ENCODE data around the gene SNAI1. TPM values are rescaled to one million over a fixed set of nuclear protein-coding genes. Genes with fewer than 3 reads are reported as not detected.
"Not testable (repeated sequence)": the region's sequence is repeated elsewhere in the genome, so short reads cannot be mapped to it uniquely, and the experiment has no call there.

SNAI1 gene
- total RNA-seq, 2 experiments from 2014 or later: 1.6 to 3.6 TPM

DNA sequence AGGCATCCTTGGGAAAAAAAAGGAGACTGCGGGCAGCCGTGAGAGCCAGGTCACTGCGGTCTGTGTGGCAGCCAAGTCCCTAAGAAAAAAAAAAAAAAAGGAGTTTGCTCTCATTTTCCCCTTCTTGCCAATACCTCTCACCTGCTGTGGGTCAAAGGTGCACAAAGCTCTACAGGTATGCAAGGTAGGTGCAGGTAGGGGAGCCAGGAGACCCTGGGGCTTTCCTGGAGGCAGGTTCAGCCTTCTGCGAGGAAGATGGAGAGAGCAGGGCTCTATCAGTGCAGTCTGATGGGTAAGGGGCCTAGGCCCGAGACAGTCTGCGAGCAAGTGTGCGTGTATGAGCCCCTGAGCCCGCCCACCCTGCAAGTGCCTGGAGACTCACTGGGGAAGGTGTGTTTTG, 12.3 kb upstream of the SNAI1 start:
- intact Hi-C loops (cut with micrococcal nuclease; ENCODE audit: unreplicated experiment): no loop called here
- no TSS peak for BruUV-seq (replicated peaks)
- no peak for TF ChIP-seq EZH2phosphoT487 (IDR thresholded peaks at IDR 0.05; ENCODE audit: borderline replicate concordance, low read depth, low read length)
- TF ChIP-seq, protein P1, sequence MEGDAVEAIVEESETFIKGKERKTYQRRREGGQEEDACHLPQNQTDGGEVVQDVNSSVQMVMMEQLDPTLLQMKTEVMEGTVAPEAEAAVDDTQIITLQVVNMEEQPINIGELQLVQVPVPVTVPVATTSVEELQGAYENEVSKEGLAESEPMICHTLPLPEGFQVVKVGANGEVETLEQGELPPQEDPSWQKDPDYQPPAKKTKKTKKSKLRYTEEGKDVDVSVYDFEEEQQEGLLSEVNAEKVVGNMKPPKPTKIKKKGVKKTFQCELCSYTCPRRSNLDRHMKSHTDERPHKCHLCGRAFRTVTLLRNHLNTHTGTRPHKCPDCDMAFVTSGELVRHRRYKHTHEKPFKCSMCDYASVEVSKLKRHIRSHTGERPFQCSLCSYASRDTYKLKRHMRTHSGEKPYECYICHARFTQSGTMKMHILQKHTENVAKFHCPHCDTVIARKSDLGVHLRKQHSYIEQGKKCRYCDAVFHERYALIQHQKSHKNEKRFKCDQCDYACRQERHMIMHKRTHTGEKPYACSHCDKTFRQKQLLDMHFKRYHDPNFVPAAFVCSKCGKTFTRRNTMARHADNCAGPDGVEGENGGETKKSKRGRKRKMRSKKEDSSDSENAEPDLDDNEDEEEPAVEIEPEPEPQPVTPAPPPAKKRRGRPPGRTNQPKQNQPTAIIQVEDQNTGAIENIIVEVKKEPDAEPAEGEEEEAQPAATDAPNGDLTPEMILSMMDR (conservative IDR thresholded peaks at IDR 0.05; ENCODE audit: low read length): no peak
- no peaks in the 10 kb centered on the region for H3K9me3 ChIP-seq (ENCODE audit: low read length)
- CTCF ChIA-PET (ENCODE audit: unreplicated experiment): interaction anchor here (1.0 kb wide), 1 partner anchor 98 kb away, joined by 3 read pairs; no protein-coding TSS in a partner anchor
- no peak overlapping the region for H3K4me2 ChIP-seq (ENCODE audit: low read length)
- POLR2A ChIA-PET: interaction anchor here (0.6 kb wide), 1 partner anchor 8 kb away, joined by 3 read pairs; no protein-coding TSS in a partner anchor
- no peaks in the 10 kb centered on the region for H3K9me2 ChIP-seq (ENCODE audit: insufficient read depth, low read length)
- H3K27ac ChIP-seq (ENCODE audit: low read depth, low read length, poor library complexity, severe bottlenecking): no peak overlapping the region
- H3K79me2 ChIP-seq (ENCODE audit: insufficient read depth, low read depth, low read length): no peaks in the 10 kb centered on the region
- no peaks in the 10 kb centered on the region for H3K4me1 ChIP-seq (ENCODE audit: insufficient read depth, low read length, poor library complexity, severe bottlenecking)
- no peaks in the 10 kb centered on the region for H4K20me1 ChIP-seq (ENCODE audit: insufficient read depth, low read length)
- no peaks in the 10 kb centered on the region for H3K36me3 ChIP-seq (ENCODE audit: insufficient read depth, low read length)
- DNase-seq (ENCODE audit: low spot score): no peak
- H3K4me3 ChIP-seq (ENCODE audit: low read depth, low read length, poor library complexity, severe bottlenecking): no peak overlapping the region
- no peak overlapping the region for H2AFZ ChIP-seq (ENCODE audit: low read length)

DNA sequence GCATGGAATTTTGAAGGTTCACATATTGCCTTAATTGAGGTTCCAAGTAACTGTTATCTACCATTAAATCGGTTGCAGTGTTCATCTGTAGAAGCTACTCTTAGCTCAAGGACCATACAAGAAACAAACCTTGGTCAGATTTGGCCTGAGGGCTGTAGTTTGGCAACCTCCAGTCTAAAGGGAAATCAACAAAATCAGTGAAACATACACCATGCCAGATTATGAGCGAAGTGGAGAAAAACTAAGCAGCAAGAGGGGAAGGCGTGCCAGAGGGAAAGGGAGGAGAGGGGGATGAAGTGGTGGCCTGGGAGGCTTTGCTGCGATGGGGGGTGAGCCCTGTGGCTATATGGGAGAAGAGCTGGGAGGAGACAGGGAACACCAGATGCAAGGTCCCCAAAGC, 8.8 kb upstream of the SNAI1 start:
- no peak for DNase-seq (ENCODE audit: low spot score)
- no peak for TF ChIP-seq EZH2phosphoT487 (IDR thresholded peaks at IDR 0.05; ENCODE audit: borderline replicate concordance, low read depth, low read length)
- TF ChIP-seq, protein P1 (conservative IDR thresholded peaks at IDR 0.05; ENCODE audit: low read length): no peak
- Histone ChIP-seq H2AFZ (ENCODE audit: low read length) (no peak overlapping the region), H3K36me3 (ENCODE audit: insufficient read depth, low read length) (no peaks in the 10 kb centered on the region), H3K79me2 (ENCODE audit: insufficient read depth, low read depth, low read length) (no peaks in the 10 kb centered on the region), H3K9me3 (ENCODE audit: low read length) (no peaks in the 10 kb centered on the region), H4K20me1 (ENCODE audit: insufficient read depth, low read length) (no peaks in the 10 kb centered on the region), H3K9me2 (ENCODE audit: insufficient read depth, low read length) (no peaks in the 10 kb centered on the region), H3K27ac (ENCODE audit: low read depth, low read length, poor library complexity, severe bottlenecking) (no peak overlapping the region), H3K4me2 (ENCODE audit: low read length) (no peak overlapping the region), H3K4me3 (ENCODE audit: low read depth, low read length, poor library complexity, severe bottlenecking) (no peak overlapping the region), H3K4me1 (ENCODE audit: insufficient read depth, low read length, poor library complexity, severe bottlenecking) (peaks cover 5% of the 10 kb centered on the region)
- intact Hi-C loops (cut with micrococcal nuclease; ENCODE audit: unreplicated experiment): no loop called here
- ChIA-PET CTCF (ENCODE audit: unreplicated experiment) (no interaction called here), POLR2A (no interaction called here)
- BruUV-seq (replicated peaks): no TSS peak

DNA sequence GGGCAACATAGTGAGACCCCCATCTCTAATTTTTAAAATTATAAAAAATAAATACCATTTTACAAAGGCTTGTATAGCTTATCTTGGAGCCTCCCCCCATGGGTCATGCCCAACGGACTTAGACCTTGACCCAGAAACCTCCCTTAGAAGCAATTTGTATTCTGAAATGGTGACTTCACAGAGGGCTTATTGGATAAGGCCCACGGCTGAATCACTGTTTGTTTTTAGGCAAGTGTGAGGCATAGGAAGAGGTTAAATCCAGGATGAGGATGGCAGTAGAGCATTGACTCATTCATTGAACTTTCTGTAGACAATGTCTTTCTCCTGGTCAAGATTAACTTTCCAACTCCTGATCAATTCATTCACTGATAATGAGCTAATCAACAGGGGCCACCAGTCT, 6.2 kb upstream of the SNAI1 start:
- BruUV-seq (replicated peaks): no TSS peak
- Histone ChIP-seq H3K4me1 (ENCODE audit: insufficient read depth, low read length, poor library complexity, severe bottlenecking) (peaks cover 26% of the 10 kb centered on the region), H3K36me3 (ENCODE audit: insufficient read depth, low read length) (no peaks in the 10 kb centered on the region), H3K9me2 (ENCODE audit: insufficient read depth, low read length) (no peaks in the 10 kb centered on the region), H4K20me1 (ENCODE audit: insufficient read depth, low read length) (no peaks in the 10 kb centered on the region), H3K4me3 (ENCODE audit: low read depth, low read length, poor library complexity, severe bottlenecking) (no peak overlapping the region), H3K79me2 (ENCODE audit: insufficient read depth, low read depth, low read length) (no peaks in the 10 kb centered on the region), H3K27ac (ENCODE audit: low read depth, low read length, poor library complexity, severe bottlenecking) (no peak overlapping the region), H2AFZ (ENCODE audit: low read length) (no peak overlapping the region), H3K4me2 (ENCODE audit: low read length) (no peak overlapping the region), H3K9me3 (ENCODE audit: low read length) (no peaks in the 10 kb centered on the region)
- intact Hi-C loops (cut with micrococcal nuclease; ENCODE audit: unreplicated experiment): no loop called here
- DNase-seq (ENCODE audit: low spot score): no peak
- ChIA-PET CTCF (ENCODE audit: unreplicated experiment) (interaction anchor here (0.8 kb wide), 1 partner anchor 95 kb away, joined by 3 read pairs; no protein-coding TSS in a partner anchor), POLR2A (interaction anchor here (0.7 to 0.8 kb wide), 2 partner anchors 24 to 178 kb away, joined by 4 read pairs; no protein-coding TSS in a partner anchor)
- TF ChIP-seq, protein P1 (conservative IDR thresholded peaks at IDR 0.05; ENCODE audit: low read length): no peak
- TF ChIP-seq EZH2phosphoT487 (IDR thresholded peaks at IDR 0.05; ENCODE audit: borderline replicate concordance, low read depth, low read length): no peak

DNA sequence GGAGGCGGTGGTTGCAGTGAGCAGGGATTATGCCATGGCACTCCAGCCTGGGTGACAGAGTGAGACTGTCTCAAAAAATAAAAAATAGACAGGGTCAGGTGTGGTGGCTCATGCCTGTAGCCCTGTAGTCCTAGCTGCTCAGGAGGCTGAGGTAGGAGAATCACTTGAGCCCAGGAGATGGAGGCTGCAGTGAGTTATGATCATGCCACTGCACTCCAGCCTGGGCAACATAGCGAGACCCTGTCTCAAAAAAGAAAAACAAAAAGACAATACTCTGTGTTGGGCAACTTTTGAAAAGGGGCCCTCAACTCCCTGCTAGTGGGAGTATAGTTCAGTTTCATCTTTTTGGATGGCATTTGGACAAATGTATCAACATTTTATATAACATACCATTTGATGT, 5.0 kb upstream of the SNAI1 start:
- H3K27ac ChIP-seq (ENCODE audit: low read depth, low read length, poor library complexity, severe bottlenecking); H4K20me1 ChIP-seq (ENCODE audit: insufficient read depth, low read length); DNase-seq (ENCODE audit: low spot score); BruUV-seq (replicated peaks); H3K4me3 ChIP-seq (ENCODE audit: low read depth, low read length, poor library complexity, severe bottlenecking); H2AFZ ChIP-seq (ENCODE audit: low read length); H3K79me2 ChIP-seq (ENCODE audit: insufficient read depth, low read depth, low read length); H3K9me3 ChIP-seq (ENCODE audit: low read length); H3K36me3 ChIP-seq (ENCODE audit: insufficient read depth, low read length); intact Hi-C loops (cut with micrococcal nuclease; ENCODE audit: unreplicated experiment); H3K4me2 ChIP-seq (ENCODE audit: low read length); H3K9me2 ChIP-seq (ENCODE audit: insufficient read depth, low read length); POLR2A ChIA-PET: not testable (repeated sequence)
- H3K4me1 ChIP-seq (ENCODE audit: insufficient read depth, low read length, poor library complexity, severe bottlenecking): peaks cover 36% of the 10 kb centered on the region
- CTCF ChIA-PET (ENCODE audit: unreplicated experiment): interaction anchor here (2.0 kb wide), 1 partner anchor 93 kb away, joined by 22 read pairs; no protein-coding TSS in a partner anchor

Data from OCI-LY7 (cell line).